ENCODE results near the gene PSMD1. TPM values are rescaled to one million over a fixed set of nuclear protein-coding genes. Genes with fewer than 3 reads are reported as not detected.

PSMD1 gene
- total RNA-seq, 2 experiments from 2014 or later: 116 TPM

- POLR2A ChIA-PET: no interaction called here
- intact Hi-C loops (cut with micrococcal nuclease): no loop called here
- H3K4me3 Mint-ChIP-seq: no peak overlapping the region
- peaks cover 59% of the 10 kb centered on the region for H3K27me3 Mint-ChIP-seq
- CTCF ChIA-PET: interaction anchor here (1.2 to 1.6 kb wide), 2 partner anchors 8 to 15 kb away, joined by 3 to 4 read pairs; no protein-coding TSS in a partner anchor
- no peaks in the 10 kb centered on the region for H3K9me3 Mint-ChIP-seq
- no peaks in the 10 kb centered on the region for H3K36me3 Mint-ChIP-seq
- no peaks in the 10 kb centered on the region for H3K4me1 Mint-ChIP-seq (ENCODE audit: low read depth)
- H3K27ac Mint-ChIP-seq: no peak overlapping the region
- DNase-seq: no peak
Measured at GRCh38 chr2:231037731-231038482, 18.8 kb upstream of the PSMD1 start.

GRCh38 chr2:231038483-231039293 lies 18.0 kb upstream of the PSMD1 start:
- Mint-ChIP-seq H3K27ac (no peak overlapping the region), H3K36me3 (no peaks in the 10 kb centered on the region), H3K4me1 (ENCODE audit: low read depth) (no peaks in the 10 kb centered on the region), H3K27me3 (peaks cover 55% of the 10 kb centered on the region), H3K9me3 (no peaks in the 10 kb centered on the region), H3K4me3 (peak overlapping the region; percentile 12)
- intact Hi-C loops (cut with micrococcal nuclease): no loop called here
- no peak for DNase-seq
- CTCF ChIA-PET: interaction anchor here (0.6 kb wide), 1 partner anchor 14 kb away, joined by 4 read pairs; no protein-coding TSS in a partner anchor
- POLR2A ChIA-PET: no interaction called here

- Mint-ChIP-seq H3K27me3 (peaks cover 54% of the 10 kb centered on the region), H3K36me3 (no peaks in the 10 kb centered on the region), H3K27ac (no peak overlapping the region), H3K9me3 (no peaks in the 10 kb centered on the region), H3K4me3 (no peak overlapping the region), H3K4me1 (ENCODE audit: low read depth) (no peaks in the 10 kb centered on the region)
- CTCF ChIA-PET: interaction anchor here (1.5 kb wide), 1 partner anchor 14 kb away, joined by 4 read pairs; no protein-coding TSS in a partner anchor
- intact Hi-C loops (cut with micrococcal nuclease): no loop called here
- POLR2A ChIA-PET: no interaction called here
- DNase-seq: no peak
Measured at GRCh38 chr2:231039294-231039664, 17.4 kb upstream of the PSMD1 start.

- ChIA-PET POLR2A (no interaction called here), CTCF (interaction anchor here (0.6 to 1.5 kb wide), 2 partner anchors 13 to 16 kb away, joined by 3 to 4 read pairs; no protein-coding TSS in a partner anchor)
- H3K4me1 Mint-ChIP-seq (ENCODE audit: low read depth): no peaks in the 10 kb centered on the region
- no peaks in the 10 kb centered on the region for H3K36me3 Mint-ChIP-seq
- no peak overlapping the region for H3K27ac Mint-ChIP-seq
- H3K27me3 Mint-ChIP-seq: peaks cover 52% of the 10 kb centered on the region
- no peaks in the 10 kb centered on the region for H3K9me3 Mint-ChIP-seq
- DNase-seq: no peak
- intact Hi-C loops (cut with micrococcal nuclease): no loop called here
- H3K4me3 Mint-ChIP-seq: no peak overlapping the region
Measured at GRCh38 chr2:231039821-231040364, 16.8 kb upstream of the PSMD1 start.

- ChIA-PET POLR2A (no interaction called here), CTCF (interaction anchor here (1.5 kb wide), 1 partner anchor 12 kb away, joined by 4 read pairs; no protein-coding TSS in a partner anchor)
- no peaks in the 10 kb centered on the region for H3K4me1 Mint-ChIP-seq (ENCODE audit: low read depth)
- H3K27ac Mint-ChIP-seq: no peak overlapping the region
- H3K4me3 Mint-ChIP-seq: no peak overlapping the region
- no peaks in the 10 kb centered on the region for H3K36me3 Mint-ChIP-seq
- no peak for DNase-seq
- H3K9me3 Mint-ChIP-seq: no peaks in the 10 kb centered on the region
- peaks cover 41% of the 10 kb centered on the region for H3K27me3 Mint-ChIP-seq
- intact Hi-C loops (cut with micrococcal nuclease): no loop called here
Measured at GRCh38 chr2:231041061-231041689, 15.5 kb upstream of the PSMD1 start.

GRCh38 chr2:231043796-231044195 lies 12.9 kb upstream of the PSMD1 start:
- Mint-ChIP-seq H3K27me3 (peaks cover 25% of the 10 kb centered on the region), H3K4me1 (ENCODE audit: low read depth) (no peaks in the 10 kb centered on the region), H3K4me3 (no peak overlapping the region), H3K27ac (no peak overlapping the region), H3K36me3 (no peaks in the 10 kb centered on the region), H3K9me3 (no peaks in the 10 kb centered on the region)
- no peak for DNase-seq
- ChIA-PET POLR2A (no interaction called here), CTCF (interaction anchor here (0.9 to 1.2 kb wide), 3 partner anchors 9 to 219 kb away, joined by 3 to 5 read pairs (median 4); no protein-coding TSS in a partner anchor)
- intact Hi-C loops (cut with micrococcal nuclease): no loop called here

GRCh38 chr2:231046916-231047273 lies 9.8 kb upstream of the PSMD1 start:
- POLR2A ChIA-PET: no interaction called here
- CTCF ChIA-PET: no interaction called here
- H3K4me3 Mint-ChIP-seq: no peak overlapping the region
- no peaks in the 10 kb centered on the region for H3K4me1 Mint-ChIP-seq (ENCODE audit: low read depth)
- intact Hi-C loops (cut with micrococcal nuclease): no loop called here
- no peaks in the 10 kb centered on the region for H3K9me3 Mint-ChIP-seq
- H3K27ac Mint-ChIP-seq: no peak overlapping the region
- peaks cover 3% of the 10 kb centered on the region for H3K27me3 Mint-ChIP-seq
- no peak for DNase-seq
- H3K36me3 Mint-ChIP-seq: no peaks in the 10 kb centered on the region

GRCh38 chr2:231047274-231047922 lies 9.3 kb upstream of the PSMD1 start:
- no peaks in the 10 kb centered on the region for H3K9me3 Mint-ChIP-seq
- H3K4me3 Mint-ChIP-seq: no peak overlapping the region
- H3K27me3 Mint-ChIP-seq: peaks cover 2% of the 10 kb centered on the region
- no peaks in the 10 kb centered on the region for H3K36me3 Mint-ChIP-seq
- ChIA-PET CTCF (interaction anchor here (1.3 kb wide), 1 partner anchor 60 kb away, joined by 4 read pairs; no protein-coding TSS in a partner anchor), POLR2A (no interaction called here)
- H3K27ac Mint-ChIP-seq: no peak overlapping the region
- intact Hi-C loops (cut with micrococcal nuclease): no loop called here
- DNase-seq: no peak
- H3K4me1 Mint-ChIP-seq (ENCODE audit: low read depth): peaks cover 3% of the 10 kb centered on the region

GRCh38 chr2:231047923-231048915 lies 8.4 kb upstream of the PSMD1 start:
- ChIA-PET POLR2A (no interaction called here), CTCF (interaction anchor here (1.1 to 1.3 kb wide), 2 partner anchors 8 to 61 kb away, joined by 3 to 4 read pairs; partner anchors contain the start of gene PSMD1)
- H3K4me1 Mint-ChIP-seq (ENCODE audit: low read depth): peaks cover 11% of the 10 kb centered on the region
- no peaks in the 10 kb centered on the region for H3K36me3 Mint-ChIP-seq
- no peaks in the 10 kb centered on the region for H3K9me3 Mint-ChIP-seq
- intact Hi-C loops (cut with micrococcal nuclease): no loop called here
- H3K27me3 Mint-ChIP-seq: peaks cover 2% of the 10 kb centered on the region
- DNase-seq: no peak
- H3K4me3 Mint-ChIP-seq: no peak overlapping the region
- no peak overlapping the region for H3K27ac Mint-ChIP-seq

- no peak for DNase-seq
- Mint-ChIP-seq H3K9me3 (no peaks in the 10 kb centered on the region), H3K27me3 (peaks cover 2% of the 10 kb centered on the region), H3K4me3 (no peak overlapping the region), H3K4me1 (ENCODE audit: low read depth) (peaks cover 21% of the 10 kb centered on the region), H3K27ac (no peak overlapping the region), H3K36me3 (no peaks in the 10 kb centered on the region)
- intact Hi-C loops (cut with micrococcal nuclease): loop anchor here (10.0 kb wide), 1 partner anchor 395 kb away; no protein-coding TSS in a partner anchor
- ChIA-PET CTCF (interaction anchor here (1.3 kb wide), 3 partner anchors 62 to 201 kb away, joined by 3 to 6 read pairs (median 4); no protein-coding TSS in a partner anchor), POLR2A (no interaction called here)
Measured at GRCh38 chr2:231049286-231050017, 7.2 kb upstream of the PSMD1 start.

All from activated CD4-positive, alpha-beta memory T cell treated with anti-CD3 and anti-CD28 coated beads for 36 hours (primary cell).